ENCODE data around the gene KNCN. TPM values are rescaled to one million over a fixed set of nuclear protein-coding genes. Genes with fewer than 3 reads are reported as not detected.

The KNCN gene
- polyA plus RNA-seq, 1 donor from 2014 or later = not detected

GRCh38 chr1:46533179-46533864 lies 18.1 kb downstream of the KNCN start:
- H3K9me3 ChIP-seq (ENCODE audit: low read length) = no peaks in the 10 kb centered on the region
- H3K36me3 ChIP-seq (ENCODE audit: insufficient read depth, low read length) = no peaks in the 10 kb centered on the region
- no peaks in the 10 kb centered on the region for H3F3A ChIP-seq (ENCODE audit: insufficient read depth, low read length, poor library complexity, severe bottlenecking)
- no peaks in the 10 kb centered on the region for H3K9me2 ChIP-seq (ENCODE audit: insufficient read depth, low read length)
- no peak overlapping the region for H2AFZ ChIP-seq (ENCODE audit: low read depth, low read length)
- no peak overlapping the region for H3K4me2 ChIP-seq (ENCODE audit: low read length)
- peaks cover 57% of the 10 kb centered on the region for H3K27me3 ChIP-seq (ENCODE audit: insufficient read depth, low read depth, low read length)
- no peaks in the 10 kb centered on the region for H4K20me1 ChIP-seq (ENCODE audit: insufficient read depth)
- H3K9ac ChIP-seq (ENCODE audit: low read length) = peak overlapping the region; percentile 50
- peak overlapping the region; percentile 55 for H3K4me3 ChIP-seq (ENCODE audit: low read length)
- TF ChIP-seq, protein P1, sequence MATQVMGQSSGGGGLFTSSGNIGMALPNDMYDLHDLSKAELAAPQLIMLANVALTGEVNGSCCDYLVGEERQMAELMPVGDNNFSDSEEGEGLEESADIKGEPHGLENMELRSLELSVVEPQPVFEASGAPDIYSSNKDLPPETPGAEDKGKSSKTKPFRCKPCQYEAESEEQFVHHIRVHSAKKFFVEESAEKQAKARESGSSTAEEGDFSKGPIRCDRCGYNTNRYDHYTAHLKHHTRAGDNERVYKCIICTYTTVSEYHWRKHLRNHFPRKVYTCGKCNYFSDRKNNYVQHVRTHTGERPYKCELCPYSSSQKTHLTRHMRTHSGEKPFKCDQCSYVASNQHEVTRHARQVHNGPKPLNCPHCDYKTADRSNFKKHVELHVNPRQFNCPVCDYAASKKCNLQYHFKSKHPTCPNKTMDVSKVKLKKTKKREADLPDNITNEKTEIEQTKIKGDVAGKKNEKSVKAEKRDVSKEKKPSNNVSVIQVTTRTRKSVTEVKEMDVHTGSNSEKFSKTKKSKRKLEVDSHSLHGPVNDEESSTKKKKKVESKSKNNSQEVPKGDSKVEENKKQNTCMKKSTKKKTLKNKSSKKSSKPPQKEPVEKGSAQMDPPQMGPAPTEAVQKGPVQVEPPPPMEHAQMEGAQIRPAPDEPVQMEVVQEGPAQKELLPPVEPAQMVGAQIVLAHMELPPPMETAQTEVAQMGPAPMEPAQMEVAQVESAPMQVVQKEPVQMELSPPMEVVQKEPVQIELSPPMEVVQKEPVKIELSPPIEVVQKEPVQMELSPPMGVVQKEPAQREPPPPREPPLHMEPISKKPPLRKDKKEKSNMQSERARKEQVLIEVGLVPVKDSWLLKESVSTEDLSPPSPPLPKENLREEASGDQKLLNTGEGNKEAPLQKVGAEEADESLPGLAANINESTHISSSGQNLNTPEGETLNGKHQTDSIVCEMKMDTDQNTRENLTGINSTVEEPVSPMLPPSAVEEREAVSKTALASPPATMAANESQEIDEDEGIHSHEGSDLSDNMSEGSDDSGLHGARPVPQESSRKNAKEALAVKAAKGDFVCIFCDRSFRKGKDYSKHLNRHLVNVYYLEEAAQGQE (IDR thresholded peaks at IDR 0.05; ENCODE audit: borderline replicate concordance) = no peak
- TF ChIP-seq POLR2AphosphoS5 (IDR thresholded peaks at IDR 0.05) (peak; percentile 4), RAD21 (conservative IDR thresholded peaks at IDR 0.05) (peak; percentile 4), CTCF (IDR thresholded peaks at IDR 0.05; ENCODE audit: poor library complexity, severe bottlenecking) (peak; percentile 28), TAF1 (IDR thresholded peaks at IDR 0.05; ENCODE audit: low read depth) (no peak), MXI1 (conservative IDR thresholded peaks at IDR 0.05; ENCODE audit: poor library complexity, severe bottlenecking) (no peak), SMC3 (conservative IDR thresholded peaks at IDR 0.05; ENCODE audit: poor library complexity) (peak; percentile 26)
- no peak overlapping the region for H3K27ac ChIP-seq (ENCODE audit: low read length)
- H3K79me2 ChIP-seq (replicated peaks; ENCODE audit: insufficient read depth, low read length) = no peaks in the 10 kb centered on the region

- Histone ChIP-seq H3F3A (ENCODE audit: insufficient read depth, low read length, poor library complexity, severe bottlenecking) (no peaks in the 10 kb centered on the region), H3K4me3 (ENCODE audit: low read length) (peak overlapping the region; percentile 28), H3K9me2 (ENCODE audit: insufficient read depth, low read length) (no peaks in the 10 kb centered on the region), H3K9ac (ENCODE audit: low read length) (no peak overlapping the region), H3K9me3 (ENCODE audit: low read length) (no peaks in the 10 kb centered on the region), H3K27me3 (ENCODE audit: insufficient read depth, low read depth, low read length) (peaks cover 64% of the 10 kb centered on the region), H3K4me2 (ENCODE audit: low read length) (no peak overlapping the region), H2AFZ (ENCODE audit: low read depth, low read length) (no peak overlapping the region), H3K79me2 (replicated peaks; ENCODE audit: insufficient read depth, low read length) (no peaks in the 10 kb centered on the region), H4K20me1 (ENCODE audit: insufficient read depth) (no peaks in the 10 kb centered on the region), H3K27ac (ENCODE audit: low read length) (no peak overlapping the region), H3K36me3 (ENCODE audit: insufficient read depth, low read length) (no peaks in the 10 kb centered on the region)
- TF ChIP-seq TAF1 (IDR thresholded peaks at IDR 0.05; ENCODE audit: low read depth) (no peak), CTCF (IDR thresholded peaks at IDR 0.05; ENCODE audit: poor library complexity, severe bottlenecking) (peak; percentile 73), RAD21 (conservative IDR thresholded peaks at IDR 0.05) (peak; percentile 77), SMC3 (conservative IDR thresholded peaks at IDR 0.05; ENCODE audit: poor library complexity) (peak; percentile 77), POLR2AphosphoS5 (IDR thresholded peaks at IDR 0.05) (peak; percentile 16), EP300 (conservative IDR thresholded peaks at IDR 0.05; ENCODE audit: poor library complexity, severe bottlenecking) (no peak), EZH2 (IDR thresholded peaks at IDR 0.05; ENCODE audit: borderline replicate concordance, insufficient read depth, low read length, poor library complexity, severe bottlenecking) (no peak)
Measured at GRCh38 chr1:46532498-46533178, 18.8 kb downstream of the KNCN start.
